Measurements from ENCODE around the gene CEP57L1. TPM values are rescaled to one million over a fixed set of nuclear protein-coding genes. Genes with fewer than 3 reads are reported as not detected.
"Not testable (repeated sequence)": the region's sequence is repeated elsewhere in the genome, so short reads cannot be mapped to it uniquely, and the experiment has no call there.

Gene CEP57L1
- total RNA-seq, 1 experiment from 2014 or later: 28.2 TPM

DNA sequence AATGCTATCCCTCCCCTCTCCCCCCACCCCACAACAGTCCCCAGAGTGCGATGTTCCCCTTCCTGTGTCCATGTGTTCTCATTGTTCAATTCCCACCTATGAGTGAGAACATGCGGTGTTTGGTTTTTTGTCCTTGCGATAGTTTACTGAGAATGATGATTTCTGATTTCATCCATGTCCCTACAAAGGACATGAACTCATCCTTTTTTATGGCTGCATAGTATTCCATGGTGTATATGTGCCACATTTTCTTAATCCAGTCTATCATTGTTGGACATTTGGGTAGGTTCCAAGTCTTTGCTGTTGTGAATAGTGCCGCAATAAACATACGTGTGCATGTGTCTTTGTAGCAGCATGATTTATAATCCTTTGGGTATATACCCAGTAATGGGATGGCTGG, 52.9 kb downstream of the CEP57L1 start:
- not testable (repeated sequence) for H3K79me2 ChIP-seq (ENCODE audit: low read length); H3K27me3 ChIP-seq (ENCODE audit: low read length); H3K9ac ChIP-seq (ENCODE audit: low read length); H3K4me2 ChIP-seq (ENCODE audit: low read depth, low read length, poor library complexity, severe bottlenecking); H3K9me2 ChIP-seq (replicated peaks; ENCODE audit: insufficient read depth, low read length); H3K27ac ChIP-seq (ENCODE audit: low read length); H4K20me1 ChIP-seq (ENCODE audit: insufficient read depth, low read depth, low read length); DNase-seq; H3K9me3 ChIP-seq (ENCODE audit: low read length); H2AFZ ChIP-seq (ENCODE audit: low read length); H3K4me3 ChIP-seq (ENCODE audit: low read length); H3K36me3 ChIP-seq (ENCODE audit: insufficient read depth, low read length)
- H3K4me1 ChIP-seq (ENCODE audit: low read length): peaks cover 12% of the 10 kb centered on the region

- not testable (repeated sequence) for H3K4me2 ChIP-seq (ENCODE audit: low read depth, low read length, poor library complexity, severe bottlenecking); H3K27ac ChIP-seq (ENCODE audit: low read length); H3K36me3 ChIP-seq (ENCODE audit: insufficient read depth, low read length); H3K4me3 ChIP-seq (ENCODE audit: low read length); H2AFZ ChIP-seq (ENCODE audit: low read length); H3K9ac ChIP-seq (ENCODE audit: low read length); DNase-seq; H3K9me3 ChIP-seq (ENCODE audit: low read length); H3K27me3 ChIP-seq (ENCODE audit: low read length); H3K79me2 ChIP-seq (ENCODE audit: low read length); H3K9me2 ChIP-seq (replicated peaks; ENCODE audit: insufficient read depth, low read length); H4K20me1 ChIP-seq (ENCODE audit: insufficient read depth, low read depth, low read length)
- H3K4me1 ChIP-seq (ENCODE audit: low read length): peaks cover 12% of the 10 kb centered on the region
Measured at GRCh38 chr6:109148716-109149115, 53.4 kb downstream of the CEP57L1 start.

DNA sequence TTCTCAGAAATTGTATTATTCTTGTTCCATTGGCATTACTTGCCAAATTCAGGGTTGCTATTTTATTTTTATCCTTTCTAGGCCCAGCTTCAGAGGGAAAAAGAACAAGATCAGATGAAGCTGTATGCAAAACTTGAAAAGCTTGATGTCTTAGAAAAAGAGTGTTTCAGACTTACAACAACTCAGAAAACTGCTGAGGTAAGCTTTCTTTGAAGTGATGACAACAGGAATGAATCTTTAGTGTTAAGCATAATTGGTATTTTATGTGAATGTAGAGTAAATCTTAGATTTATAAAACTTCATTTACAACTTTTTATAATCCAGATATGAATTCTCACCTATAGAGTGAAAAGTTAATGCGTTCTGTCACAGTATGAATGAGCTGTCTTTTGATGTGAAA, 58.4 kb downstream of the CEP57L1 start:
- peaks cover 9% of the 10 kb centered on the region; the same call in 1 of the 2 replicates for H3K36me3 ChIP-seq (ENCODE audit: insufficient read depth, low read length)
- no peak overlapping the region for H3K9ac ChIP-seq (ENCODE audit: low read length)
- no peak for DNase-seq
- no peaks in the 10 kb centered on the region for H3K27me3 ChIP-seq (ENCODE audit: low read length)
- no peak overlapping the region for H3K4me2 ChIP-seq (ENCODE audit: low read depth, low read length, poor library complexity, severe bottlenecking)
- no peaks in the 10 kb centered on the region for H3K79me2 ChIP-seq (ENCODE audit: low read length)
- H3K4me1 ChIP-seq (ENCODE audit: low read length): peaks cover 29% of the 10 kb centered on the region
- no peak overlapping the region for H3K27ac ChIP-seq (ENCODE audit: low read length)
- no peaks in the 10 kb centered on the region for H3K9me2 ChIP-seq (replicated peaks; ENCODE audit: insufficient read depth, low read length)
- no peak overlapping the region for H3K4me3 ChIP-seq (ENCODE audit: low read length)
- no peaks in the 10 kb centered on the region for H3K9me3 ChIP-seq (ENCODE audit: low read length)
- no peaks in the 10 kb centered on the region for H4K20me1 ChIP-seq (ENCODE audit: insufficient read depth, low read depth, low read length)
- no peak overlapping the region for H2AFZ ChIP-seq (ENCODE audit: low read length)

DNA sequence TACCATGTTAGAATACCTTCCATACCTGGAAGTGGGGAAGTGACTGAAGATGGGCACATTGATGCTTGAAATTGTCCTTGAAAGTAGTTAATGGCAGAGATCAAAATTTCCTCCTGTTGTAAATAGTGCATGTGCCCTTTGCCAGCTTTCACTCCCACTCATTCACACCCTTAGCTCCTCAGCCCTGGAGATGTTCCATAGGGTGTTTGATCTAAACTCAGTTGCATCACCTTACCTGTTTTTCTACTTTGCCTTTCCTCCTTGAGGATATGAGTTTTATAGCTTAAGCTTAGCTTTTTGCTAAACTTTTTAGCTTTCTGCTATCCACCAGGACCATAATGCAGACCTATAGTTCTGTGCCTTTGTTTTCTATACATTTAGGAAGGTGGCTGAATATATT, 69.0 kb downstream of the CEP57L1 start:
- H3K9ac ChIP-seq (ENCODE audit: low read length): no peak overlapping the region
- peaks cover 8% of the 10 kb centered on the region; the same call in 1 of the 2 replicates for H3K36me3 ChIP-seq (ENCODE audit: insufficient read depth, low read length)
- H3K79me2 ChIP-seq (ENCODE audit: low read length): no peaks in the 10 kb centered on the region
- H2AFZ ChIP-seq (ENCODE audit: low read length): no peak overlapping the region
- H4K20me1 ChIP-seq (ENCODE audit: insufficient read depth, low read depth, low read length): no peaks in the 10 kb centered on the region
- no peaks in the 10 kb centered on the region for H3K4me1 ChIP-seq (ENCODE audit: low read length)
- H3K4me2 ChIP-seq (ENCODE audit: low read depth, low read length, poor library complexity, severe bottlenecking): no peak overlapping the region
- no peak for DNase-seq
- H3K27ac ChIP-seq (ENCODE audit: low read length): no peak overlapping the region
- no peaks in the 10 kb centered on the region for H3K27me3 ChIP-seq (ENCODE audit: low read length)
- H3K9me2 ChIP-seq (replicated peaks; ENCODE audit: insufficient read depth, low read length): no peaks in the 10 kb centered on the region
- H3K9me3 ChIP-seq (ENCODE audit: low read length): no peaks in the 10 kb centered on the region
- no peak overlapping the region for H3K4me3 ChIP-seq (ENCODE audit: low read length)

DNA sequence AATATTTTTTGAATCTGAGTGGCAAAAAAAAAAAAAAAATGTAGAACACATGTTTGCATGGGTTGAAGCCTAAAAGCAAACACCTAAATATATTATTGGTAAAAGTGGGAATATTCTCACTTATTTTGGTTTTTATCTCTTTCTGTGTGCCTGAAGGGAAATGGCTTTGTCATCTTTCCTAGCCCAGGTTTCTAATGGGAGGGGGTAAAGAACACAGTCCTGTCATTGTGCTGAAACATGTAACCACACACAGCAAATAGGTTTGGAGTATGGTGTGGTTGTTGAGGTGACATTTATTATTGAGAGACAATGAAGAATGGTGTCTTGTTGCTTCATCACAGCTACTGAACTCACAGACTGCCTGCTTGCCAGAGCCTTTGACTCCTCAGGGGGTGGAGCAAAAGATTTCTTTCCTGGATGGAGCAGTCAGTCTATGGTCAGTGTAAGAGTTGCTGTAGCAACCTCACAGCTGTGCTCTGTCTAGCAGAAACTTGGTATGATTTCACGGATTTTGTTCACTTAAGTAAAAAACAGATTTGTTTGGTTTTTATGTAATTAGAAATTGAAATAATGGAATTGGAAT, 70.2 kb downstream of the CEP57L1 start:
- H3K9me3 ChIP-seq (ENCODE audit: low read length): no peaks in the 10 kb centered on the region
- no peaks in the 10 kb centered on the region for H3K9me2 ChIP-seq (replicated peaks; ENCODE audit: insufficient read depth, low read length)
- H2AFZ ChIP-seq (ENCODE audit: low read length): no peak overlapping the region
- H3K27me3 ChIP-seq (ENCODE audit: low read length): no peaks in the 10 kb centered on the region
- no peak overlapping the region for H3K27ac ChIP-seq (ENCODE audit: low read length)
- no peak overlapping the region for H3K4me2 ChIP-seq (ENCODE audit: low read depth, low read length, poor library complexity, severe bottlenecking)
- no peak overlapping the region for H3K9ac ChIP-seq (ENCODE audit: low read length)
- H3K4me3 ChIP-seq (ENCODE audit: low read length): no peak overlapping the region
- no peaks in the 10 kb centered on the region for H4K20me1 ChIP-seq (ENCODE audit: insufficient read depth, low read depth, low read length)
- no peaks in the 10 kb centered on the region for H3K4me1 ChIP-seq (ENCODE audit: low read length)
- peaks cover 8% of the 10 kb centered on the region; the same call in 1 of the 2 replicates for H3K36me3 ChIP-seq (ENCODE audit: insufficient read depth, low read length)
- DNase-seq: no peak
- H3K79me2 ChIP-seq (ENCODE audit: low read length): no peaks in the 10 kb centered on the region

- H3K36me3 ChIP-seq (ENCODE audit: insufficient read depth, low read length): peaks cover 8% of the 10 kb centered on the region; the same call in 1 of the 2 replicates
- no peaks in the 10 kb centered on the region for H3K79me2 ChIP-seq (ENCODE audit: low read length)
- H4K20me1 ChIP-seq (ENCODE audit: insufficient read depth, low read depth, low read length): no peaks in the 10 kb centered on the region
- H3K4me2 ChIP-seq (ENCODE audit: low read depth, low read length, poor library complexity, severe bottlenecking): no peak overlapping the region
- no peak overlapping the region for H3K9ac ChIP-seq (ENCODE audit: low read length)
- no peak overlapping the region for H2AFZ ChIP-seq (ENCODE audit: low read length)
- H3K9me2 ChIP-seq (replicated peaks; ENCODE audit: insufficient read depth, low read length): no peaks in the 10 kb centered on the region
- DNase-seq: no peak
- H3K4me3 ChIP-seq (ENCODE audit: low read length): no peak overlapping the region
- H3K27me3 ChIP-seq (ENCODE audit: low read length): no peaks in the 10 kb centered on the region
- no peaks in the 10 kb centered on the region for H3K4me1 ChIP-seq (ENCODE audit: low read length)
- no peak overlapping the region for H3K27ac ChIP-seq (ENCODE audit: low read length)
- H3K9me3 ChIP-seq (ENCODE audit: low read length): no peaks in the 10 kb centered on the region
Measured at GRCh38 chr6:109166673-109167072, 71.4 kb downstream of the CEP57L1 start.

GRCh38 chr6:109167562-109167961, 72.3 kb downstream of the CEP57L1 start:
- H3K27ac ChIP-seq (ENCODE audit: low read length): no peak overlapping the region
- DNase-seq: no peak

GRCh38 chr6:109170333-109170732, 75.0 kb downstream of the CEP57L1 start:
- no peaks in the 10 kb centered on the region for H3K79me2 ChIP-seq (ENCODE audit: low read length)
- no peaks in the 10 kb centered on the region for H3K9me2 ChIP-seq (replicated peaks; ENCODE audit: insufficient read depth, low read length)
- H3K4me1 ChIP-seq (ENCODE audit: low read length): no peaks in the 10 kb centered on the region
- no peak for DNase-seq
- H3K9me3 ChIP-seq (ENCODE audit: low read length): no peaks in the 10 kb centered on the region
- no peak overlapping the region for H3K27ac ChIP-seq (ENCODE audit: low read length)
- H3K4me2 ChIP-seq (ENCODE audit: low read depth, low read length, poor library complexity, severe bottlenecking): no peak overlapping the region
- no peaks in the 10 kb centered on the region for H3K36me3 ChIP-seq (ENCODE audit: insufficient read depth, low read length)
- H2AFZ ChIP-seq (ENCODE audit: low read length): no peak overlapping the region
- no peak overlapping the region for H3K4me3 ChIP-seq (ENCODE audit: low read length)
- no peaks in the 10 kb centered on the region for H4K20me1 ChIP-seq (ENCODE audit: insufficient read depth, low read depth, low read length)
- H3K9ac ChIP-seq (ENCODE audit: low read length): no peak overlapping the region
- H3K27me3 ChIP-seq (ENCODE audit: low read length): no peaks in the 10 kb centered on the region

More at GRCh38 chr6:109167562-109167961, 72.3 kb downstream of the CEP57L1 start:
- Histone ChIP-seq H3K9ac (ENCODE audit: low read length) (no peak overlapping the region), H3K79me2 (ENCODE audit: low read length) (no peaks in the 10 kb centered on the region), H3K9me2 (replicated peaks; ENCODE audit: insufficient read depth, low read length) (no peaks in the 10 kb centered on the region), H3K4me1 (ENCODE audit: low read length) (no peaks in the 10 kb centered on the region), H3K36me3 (ENCODE audit: insufficient read depth, low read length) (peaks cover 4% of the 10 kb centered on the region; the same call in 1 of the 2 replicates), H3K27me3 (ENCODE audit: low read length) (no peaks in the 10 kb centered on the region), H4K20me1 (ENCODE audit: insufficient read depth, low read depth, low read length) (no peaks in the 10 kb centered on the region), H2AFZ (ENCODE audit: low read length) (no peak overlapping the region), H3K9me3 (ENCODE audit: low read length) (no peaks in the 10 kb centered on the region), H3K4me2 (ENCODE audit: low read depth, low read length, poor library complexity, severe bottlenecking) (no peak overlapping the region), H3K4me3 (ENCODE audit: low read length) (no peak overlapping the region)
